Amygdala (tissue), 56 donors: ENCODE results near the gene ARHGEF3.

Experiments used
- DNase-seq, 56 donors: peaks; one replicate each; lab custom pipeline; 2025; lab: John Stamatoyannopoulos, UW

The ARHGEF3 gene

GRCh38 chr3:56801662-56802377 is at the start of gene ARHGEF3:
ARHGEF3 (minus strand) TSS chr3:56801949; CDS start chr3:56801798, 151 bp downstream.
- peak; percentile 37 to 91 (median 78) for DNase-seq

- DNase-seq: no peak
These were observed 47.9 kb upstream of the ARHGEF3 start for GRCh38 chr3:56849698-56850097.

GRCh38 chr3:56845505-56845904 is 43.8 kb upstream of the ARHGEF3 start:
- no peak for DNase-seq

GRCh38 chr3:56844536-56844935 is 42.8 kb upstream of the ARHGEF3 start:
- DNase-seq: no peak

- DNase-seq: no peak
These were observed 38.3 kb upstream of the ARHGEF3 start for GRCh38 chr3:56839784-56840715.

- no peak for DNase-seq
These were observed 36.7 kb upstream of the ARHGEF3 start for GRCh38 chr3:56838448-56838847.

- no peak for DNase-seq
These were observed 35.6 kb upstream of the ARHGEF3 start for GRCh38 chr3:56837196-56837955.

- no peak for DNase-seq
These were observed 34.8 kb upstream of the ARHGEF3 start for GRCh38 chr3:56836276-56837163.

- no peak for DNase-seq
These were observed 34.0 kb upstream of the ARHGEF3 start for GRCh38 chr3:56835650-56836227.

GRCh38 chr3:56833536-56833935 is 31.8 kb upstream of the ARHGEF3 start:
- DNase-seq: no peak

GRCh38 chr3:56833022-56833421 is 31.3 kb upstream of the ARHGEF3 start:
- no peak for DNase-seq

GRCh38 chr3:56831572-56831971 is 29.8 kb upstream of the ARHGEF3 start:
- no peak for DNase-seq

- no peak for DNase-seq
These were observed 29.1 kb upstream of the ARHGEF3 start for GRCh38 chr3:56830884-56831283.

GRCh38 chr3:56829533-56829932 is 27.8 kb upstream of the ARHGEF3 start:
- no peak for DNase-seq

- no peak for DNase-seq
These were observed 25.3 kb upstream of the ARHGEF3 start for GRCh38 chr3:56826831-56827722.

GRCh38 chr3:56825567-56826438 is 24.1 kb upstream of the ARHGEF3 start:
- peak in 3 of 56 donors; percentile 15 to 19 (median 16) for DNase-seq

- no peak for DNase-seq
These were observed 22.4 kb upstream of the ARHGEF3 start for GRCh38 chr3:56823984-56824703.
